Erythroblast (primary cell): Measurements from ENCODE around the gene MLLT10.

Experiments
- DNase-seq, 2 experiments: peaks; one replicate each; lab custom pipeline; 2025; lab: John Stamatoyannopoulos, UW
- GATA1 ChIP-seq: IDR thresholded peaks from 2 replicates; pipeline ENCODE4 v1.6.1; 2011; ENCODE audit warnings: low read depth, mild to moderate bottlenecking, control low read depth, low read length, moderate library complexity
- POLR2A ChIP-seq: IDR thresholded peaks from 2 replicates; pipeline ENCODE4 v1.6.1; 2011; ENCODE audit warnings: mild to moderate bottlenecking, low read length

MLLT10 gene

GRCh38 chr10:21661935-21662334 lies 127.9 kb downstream of the MLLT10 start:
- TF ChIP-seq POLR2A (no peak), GATA1 (no peak)
- DNase-seq = no peak

- DNase-seq = no peak
- TF ChIP-seq POLR2A = no peak
- TF ChIP-seq GATA1 = no peak
Observed at GRCh38 chr10:21662635-21663034, 128.6 kb downstream of the MLLT10 start.

- TF ChIP-seq POLR2A = no peak
- no peak for TF ChIP-seq GATA1
- DNase-seq = no peak
Observed at GRCh38 chr10:21668831-21669230, 134.8 kb downstream of the MLLT10 start.

GRCh38 chr10:21670391-21670790 lies 136.4 kb downstream of the MLLT10 start:
- TF ChIP-seq GATA1 (no peak), POLR2A (no peak)
- DNase-seq = no peak

GRCh38 chr10:21673668-21674067 lies 139.6 kb downstream of the MLLT10 start:
- TF ChIP-seq GATA1 (no peak), POLR2A (no peak)
- no peak for DNase-seq

- peak; percentile 53 to 78 for DNase-seq
- no peak for TF ChIP-seq GATA1
- TF ChIP-seq POLR2A = no peak
Observed at GRCh38 chr10:21675157-21675796, 141.2 kb downstream of the MLLT10 start.

GRCh38 chr10:21677551-21677950 lies 143.5 kb downstream of the MLLT10 start:
- TF ChIP-seq POLR2A (no peak), GATA1 (no peak)
- DNase-seq = no peak

GRCh38 chr10:21681156-21681555 lies 147.1 kb downstream of the MLLT10 start:
- no peak for DNase-seq
- TF ChIP-seq POLR2A = no peak

- TF ChIP-seq POLR2A (no peak), GATA1 (no peak)
- DNase-seq = peak; percentile 51 to 81
Observed at GRCh38 chr10:21687266-21688008, 153.4 kb downstream of the MLLT10 start.

- TF ChIP-seq POLR2A = no peak
- TF ChIP-seq GATA1 = no peak
- DNase-seq = no peak
Observed at GRCh38 chr10:21688009-21688332, 153.9 kb downstream of the MLLT10 start.

GRCh38 chr10:21688870-21689269 lies 154.8 kb downstream of the MLLT10 start:
- TF ChIP-seq POLR2A (no peak), GATA1 (no peak)
- DNase-seq = peak in 1 of 2 experiments; percentile 39

GRCh38 chr10:21689881-21690280 lies 155.8 kb downstream of the MLLT10 start:
- DNase-seq = no peak
- TF ChIP-seq GATA1 = no peak
- TF ChIP-seq POLR2A = no peak

GRCh38 chr10:21692916-21693315 lies 158.9 kb downstream of the MLLT10 start:
- no peak for TF ChIP-seq GATA1
- TF ChIP-seq POLR2A = no peak
- no peak for DNase-seq

GRCh38 chr10:21693418-21693817 lies 159.4 kb downstream of the MLLT10 start:
- TF ChIP-seq GATA1 (no peak), POLR2A (no peak)
- no peak for DNase-seq

GRCh38 chr10:21694631-21695030 lies 160.6 kb downstream of the MLLT10 start:
- no peak for TF ChIP-seq GATA1
- no peak for TF ChIP-seq POLR2A
- no peak for DNase-seq
